AG09319 (cell line): Measurements from ENCODE around the gene UPF1.

Source experiments
- DNase-seq: peaks from one replicate; pipeline ENCODE4 v3.0.0-alpha.2; 2010; ENCODE audit warnings: low read depth; ENCODE audit errors: extremely low read depth
- CTCF ChIP-seq: IDR thresholded peaks from 2 replicates; pipeline ENCODE4 v1.5.1; 2011; ENCODE audit warnings: low read depth, mild to moderate bottlenecking, inconsistent platforms, low read length, moderate library complexity

UPF1 gene

GRCh38 chr19:18869781-18870530 is 38.2 kb downstream of the UPF1 start:
- no peak for TF ChIP-seq CTCF
- no peak for DNase-seq

GRCh38 chr19:18870531-18871172 is 38.9 kb downstream of the UPF1 start:
- TF ChIP-seq CTCF, result no peak
- DNase-seq, result no peak

GRCh38 chr19:18871543-18871942 is 39.8 kb downstream of the UPF1 start:
- no peak for DNase-seq
- TF ChIP-seq CTCF, result no peak

GRCh38 chr19:18875726-18876125 is 44.0 kb downstream of the UPF1 start:
- TF ChIP-seq CTCF, result no peak
- DNase-seq, result no peak

- no peak for TF ChIP-seq CTCF
- DNase-seq, result no peak
Measured at GRCh38 chr19:18876865-18877264, 45.1 kb downstream of the UPF1 start.

- no peak for DNase-seq
Measured at GRCh38 chr19:18878058-18878797, 46.5 kb downstream of the UPF1 start.

More at GRCh38 chr19:18878058-18878797, 46.5 kb downstream of the UPF1 start:
- TF ChIP-seq CTCF, result no peak
